GM12878 (cell line): ENCODE data around the gene MAPK1. TPM values are rescaled to one million over a fixed set of nuclear protein-coding genes. Genes with fewer than 3 reads are reported as not detected.

Source experiments
- ATAC-seq: fragments of 200-7000 bp; cut with Tn5 transposase; 3 replicates; pipeline ENCODE4 v1.9.1; 2020; ENCODE audit warnings: mild to moderate bottlenecking, moderate library complexity
- BruUV-seq: library from RNA; stranded (reverse); fragments of 400-500 nt; replicated peaks from 2 replicates; lab custom pipeline; 2021; lab: Mats Ljungman, UMichigan
- CTCF ChIA-PET: fragments of 300-600 bp; sonication (Branson Sonifier 250); formaldehyde crosslinking; extraction: SDS; loops from one replicate; lab custom pipeline; 2021; ENCODE audit warnings: inconsistent platforms; lab: Yijun Ruan, JAX
- POLR2A ChIA-PET: fragments of 350-600 bp; formaldehyde crosslinking; extraction: SDS; loops from one replicate; lab custom pipeline; 2021; ENCODE audit warnings: inconsistent platforms; lab: Charles Lee
- RAD21 ChIA-PET: fragments of 300-600 bp; sonication (Branson Sonifier 250); formaldehyde crosslinking; loops from one replicate; lab custom pipeline; 2023; ENCODE audit warnings: antibody characterized with exemption; ENCODE audit not compliant: unreplicated experiment; lab: Charles Lee
- SMC1A ChIA-PET: fragments of 300-600 bp; sonication (Branson Sonifier 250); formaldehyde crosslinking; loops from one replicate; lab custom pipeline; 2023; ENCODE audit not compliant: unreplicated experiment, uncharacterized antibody; lab: Charles Lee
- DNase-seq: peaks from one replicate; pipeline ENCODE4 v3.0.0-alpha.2; 2011; ENCODE audit warnings: low read depth, low spot score
- FAIRE-seq: peaks from 3 replicates; lab custom pipeline; 2011; peaks lifted over from hg19 to GRCh38; lab: Jason Lieb, UNC
- H2AFZ ChIP-seq: 2 replicates; pipeline ENCODE4 v1.6.0; 2011; ENCODE audit warnings: low read depth, low read length, control low read depth; ENCODE audit not compliant: control insufficient read depth
- H3K27ac ChIP-seq: 2 replicates; pipeline ENCODE4 v1.5.1; 2011; ENCODE audit warnings: control low read depth; ENCODE audit not compliant: control insufficient read depth, insufficient read depth
- H3K27me3 ChIP-seq, 2 experiments: replicated peaks in 1 of 2; 2 replicates each; pipeline versions ENCODE4 v1.6.0 to v1.6.1; 2011; ENCODE audit warnings: low read length in 1 of 2; ENCODE audit not compliant: control insufficient read depth in 2 of 2, insufficient read depth in 2 of 2
- H3K36me3 ChIP-seq, 2 experiments: 2 replicates each; pipeline ENCODE4 v1.5.1; 2011; ENCODE audit warnings: low read length in 1 of 2; ENCODE audit not compliant: control insufficient read depth in 2 of 2, insufficient read depth in 2 of 2
- H3K4me1 ChIP-seq: 2 replicates; pipeline ENCODE4 v1.6.1; 2011; ENCODE audit warnings: mild to moderate bottlenecking, low read length, moderate library complexity, mixed read lengths; ENCODE audit not compliant: control insufficient read depth, insufficient read depth
- H3K4me2 ChIP-seq: 2 replicates; pipeline ENCODE4 v1.6.0; 2011; ENCODE audit warnings: control low read depth; ENCODE audit not compliant: control insufficient read depth, insufficient read depth
- H3K4me3 ChIP-seq: fragments of 200-600 bp; sonication (generic); 2 replicates; pipeline ENCODE4 v1.5.1; 2016
- H3K79me2 ChIP-seq: 2 replicates; pipeline ENCODE4 v1.6.0; 2011; ENCODE audit warnings: low read length; ENCODE audit not compliant: control insufficient read depth, insufficient read depth
- H3K9ac ChIP-seq: 2 replicates; pipeline ENCODE4 v1.8.0; 2011; ENCODE audit warnings: low read length, control low read depth, mixed read lengths; ENCODE audit not compliant: control insufficient read depth, insufficient read depth
- H3K9me3 ChIP-seq: replicated peaks from 3 replicates; pipeline ENCODE4 v1.5.1; 2011; ENCODE audit warnings: mild to moderate bottlenecking, low read length; ENCODE audit not compliant: control insufficient read depth, insufficient read depth
- H4K20me1 ChIP-seq: 2 replicates; pipeline ENCODE4 v1.6.0; 2011; ENCODE audit not compliant: control insufficient read depth, insufficient read depth
- BACH1 ChIP-seq: fragments of 450-650 bp; IDR thresholded peaks from 2 replicates; pipeline ENCODE4 v1.6.1; 2017; ENCODE audit warnings: mild to moderate bottlenecking, borderline replicate concordance
- CBX3 ChIP-seq: fragments of 200-600 bp; sonication (generic); IDR thresholded peaks from 2 replicates; pipeline ENCODE4 v1.6.1; 2016; ENCODE audit warnings: low read depth, borderline replicate concordance
- CHD1 ChIP-seq: IDR thresholded peaks from 2 replicates; pipeline ENCODE4 v1.6.1; 2012; ENCODE audit warnings: low read depth, low read length, improper control_type of control experiment
- CHD2 ChIP-seq: IDR thresholded peaks from 2 replicates; pipeline ENCODE4 v1.6.1; 2011; ENCODE audit warnings: low read depth, low read length, improper control_type of control experiment, borderline replicate concordance
- FOS ChIP-seq: IDR thresholded peaks from 3 replicates; pipeline ENCODE4 v1.6.1; 2011; ENCODE audit warnings: borderline replicate concordance; ENCODE audit not compliant: insufficient read length; ENCODE audit errors: extremely low read depth
- IKZF2 ChIP-seq, 2 experiments: fragments of 450-650 bp; IDR thresholded peaks; 2 replicates each; pipeline ENCODE4 v1.6.1; 2017; ENCODE audit warnings: mild to moderate bottlenecking in 2 of 2, moderate library complexity in 2 of 2
- IRF5 ChIP-seq: fragments of 450-650 bp; IDR thresholded peaks from 2 replicates; pipeline ENCODE4 v1.6.1; 2017; ENCODE audit warnings: borderline replicate concordance
- KDM1A ChIP-seq: fragments of 200-600 bp; sonication (generic); IDR thresholded peaks from 2 replicates; pipeline ENCODE4 v1.6.1; 2016; ENCODE audit warnings: borderline replicate concordance
- MEF2A ChIP-seq: IDR thresholded peaks from 2 replicates; pipeline ENCODE4 v1.6.1; 2011; ENCODE audit warnings: low read depth, mild to moderate bottlenecking, low read length, moderate library complexity; ENCODE audit not compliant: insufficient read depth
- PAX8 ChIP-seq: fragments of 450-650 bp; IDR thresholded peaks from 2 replicates; pipeline ENCODE4 v1.6.1; 2017; ENCODE audit warnings: mild to moderate bottlenecking, moderate library complexity
- POLR2A ChIP-seq: IDR thresholded peaks from 2 replicates; pipeline ENCODE4 v1.6.1; 2011; ENCODE audit warnings: low read depth, mild to moderate bottlenecking, low read length
- RAD21 ChIP-seq: IDR thresholded peaks from 2 replicates; pipeline ENCODE4 v1.6.1; 2011; ENCODE audit warnings: mild to moderate bottlenecking, low read depth, low read length, moderate library complexity; ENCODE audit not compliant: insufficient read depth
- SMAD1 ChIP-seq: fragments of 450-650 bp; IDR thresholded peaks from 2 replicates; pipeline ENCODE4 v1.6.1; 2018; ENCODE audit warnings: mild to moderate bottlenecking, low read depth; ENCODE audit not compliant: partially characterized antibody
- SMAD5 ChIP-seq: IDR thresholded peaks from 2 replicates; pipeline ENCODE4 v1.6.1; 2016; ENCODE audit warnings: antibody characterized with exemption, low read depth
- SUPT20H ChIP-seq: IDR thresholded peaks from 2 replicates; pipeline ENCODE4 v1.6.1; 2011; ENCODE audit warnings: low read depth, mild to moderate bottlenecking, low read length, moderate library complexity, borderline replicate concordance; ENCODE audit not compliant: control insufficient read depth
- TCF12 ChIP-seq: IDR thresholded peaks from 2 replicates; pipeline ENCODE4 v1.6.1; 2011; ENCODE audit warnings: low read depth, mild to moderate bottlenecking, low read length
- YY1 ChIP-seq: IDR thresholded peaks from 2 replicates; pipeline ENCODE4 v1.6.1; 2011; ENCODE audit warnings: low read depth, mild to moderate bottlenecking, low read length
- ZSCAN29 ChIP-seq: fragments of 450-650 bp; IDR thresholded peaks from 2 replicates; pipeline ENCODE4 v1.6.1; 2017; ENCODE audit warnings: mild to moderate bottlenecking, moderate library complexity
- WGBS: methylation state at CpG from one replicate; pipeline ENCODE4 v1.1.6; 2016; ENCODE audit warnings: low lambda C conversion rate; ENCODE audit not compliant: insufficient replicate concordance, insufficient coverage; ENCODE audit errors: missing lambda C conversion rate; 5-methylcytosine and 5-hydroxymethylcytosine counted together
- in situ Hi-C: fragments of 300-500 bp; cut with MboI; formaldehyde crosslinking; loops from 9 replicates; pipeline ENCODE4 v1.14.3; 2018; ENCODE audit warnings: mixed read lengths
- intact Hi-C: fragments of 100-400 bp; cut with micrococcal nuclease; formaldehyde crosslinking; loops from one replicate; pipeline ENCODE4 v1.14.2; 2022; ENCODE audit not compliant: unreplicated experiment
- polyA plus RNA-seq, 11 experiments: library from polyadenylated mRNA; depleted of rRNA in 4 of 11; unstranded in 6 of 11; stranded (reverse) in 5 of 11; fragments of >200 nt; fragmentation: Nextera tagmentation in 4 of 11; fragmentation: Illumina TruSeq in 1 of 11; extraction: Ambion mirVana in 4 of 11; extraction: Trizol in 1 of 11; gene quantifications; 1 replicate in 1 of 11; 2 replicates in 10 of 11; pipeline versions ENCODE4 v1.2.1 to v1.2.3, GENCODE V29; 2011 to 2016; ENCODE audit warnings: inconsistent platforms in 2 of 11, missing spikeins in 2 of 11, low read depth in 1 of 11
- total RNA-seq, 4 experiments: library from RNA; depleted of rRNA in 3 of 4; stranded (reverse); fragments of >200 nt in 3 of 4; fragmentation: Illumina TruSeq in 1 of 4; extraction: Trizol in 1 of 4; gene quantifications; 2 replicates each; pipeline versions ENCODE4 v1.2.1 to v1.2.3, GENCODE V29; 2013 to 2021
- TF ChIP-seq, protein P1 (sequence below): IDR thresholded peaks from 2 replicates; pipeline ENCODE4 v1.6.1; 2011; ENCODE audit warnings: borderline replicate concordance, low read depth, mild to moderate bottlenecking, moderate library complexity, low read length; ENCODE audit not compliant: insufficient read depth, poor library complexity, severe bottlenecking
- TF ChIP-seq, protein P2 (sequence below): fragments of 450-650 bp; IDR thresholded peaks from 2 replicates; pipeline ENCODE4 v1.6.1; 2014; ENCODE audit warnings: mild to moderate bottlenecking

Gene MAPK1
- total and polyA plus RNA-seq, 10 of the 15 experiments (the other 5 are each of a cell fraction or from before 2014, with no cell fraction given): 7.0 to 123 (median 58.4) TPM

DNA sequence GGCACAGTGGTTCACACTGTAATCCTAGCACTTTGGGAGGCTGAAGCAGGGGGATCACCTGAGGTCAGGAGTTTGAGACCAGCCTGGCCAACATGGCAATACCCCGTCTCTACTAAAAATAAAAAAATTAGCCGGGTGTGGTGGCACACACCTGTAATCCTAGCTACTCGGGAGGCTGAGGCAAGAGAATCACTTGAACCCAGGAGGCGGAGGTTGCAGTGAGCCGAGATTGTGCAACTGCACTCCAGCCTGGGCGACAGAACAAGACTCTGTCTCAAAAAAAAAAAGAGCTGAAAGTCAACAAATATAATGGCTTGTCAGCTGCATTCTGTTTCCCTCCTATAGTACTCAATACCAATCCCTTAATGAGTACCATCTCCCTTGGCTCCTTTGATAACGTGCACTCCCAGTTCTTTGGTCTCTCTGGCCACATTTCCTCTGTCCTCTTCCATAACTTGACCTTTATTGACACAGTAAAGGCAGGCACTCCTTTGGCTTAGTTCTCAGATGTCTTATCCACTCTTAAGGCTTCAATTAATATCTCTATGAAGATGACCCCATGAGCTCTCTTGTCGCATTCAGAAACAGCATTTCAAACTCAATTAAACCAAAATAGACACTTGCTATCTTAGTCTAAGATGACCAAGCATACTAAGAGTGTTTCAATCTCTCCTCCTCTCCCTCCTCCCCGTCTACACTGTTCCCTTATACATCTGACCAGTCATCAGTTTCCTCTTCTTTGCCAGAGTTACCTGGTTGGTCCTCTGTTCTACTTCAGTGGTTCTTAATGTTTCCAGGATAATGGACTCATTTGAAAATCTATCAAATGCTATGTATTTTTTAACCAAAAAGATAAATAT is 4.8 kb downstream of the MAPK1 start:
- peaks cover 84% of the 10 kb centered on the region for H3K79me2 ChIP-seq
- H3K4me3 ChIP-seq: no peak overlapping the region
- H3K9me3 ChIP-seq: no peaks in the 10 kb centered on the region
- in situ Hi-C loops (no loop called here), intact Hi-C loops (loop anchor here (5.0 kb wide), 1 partner anchor 100 kb away; no protein-coding TSS in a partner anchor)
- H3K36me3 ChIP-seq: no peaks in the 10 kb centered on the region; a peak in 1 of 4 replicates
- H3K4me1 ChIP-seq: peaks cover 15% of the 10 kb centered on the region
- no peak overlapping the region for H2AFZ ChIP-seq
- no peak for FAIRE-seq
- TF ChIP-seq, protein P1, sequence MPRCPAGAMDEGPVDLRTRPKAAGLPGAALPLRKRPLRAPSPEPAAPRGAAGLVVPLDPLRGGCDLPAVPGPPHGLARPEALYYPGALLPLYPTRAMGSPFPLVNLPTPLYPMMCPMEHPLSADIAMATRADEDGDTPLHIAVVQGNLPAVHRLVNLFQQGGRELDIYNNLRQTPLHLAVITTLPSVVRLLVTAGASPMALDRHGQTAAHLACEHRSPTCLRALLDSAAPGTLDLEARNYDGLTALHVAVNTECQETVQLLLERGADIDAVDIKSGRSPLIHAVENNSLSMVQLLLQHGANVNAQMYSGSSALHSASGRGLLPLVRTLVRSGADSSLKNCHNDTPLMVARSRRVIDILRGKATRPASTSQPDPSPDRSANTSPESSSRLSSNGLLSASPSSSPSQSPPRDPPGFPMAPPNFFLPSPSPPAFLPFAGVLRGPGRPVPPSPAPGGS: no peak
- TF ChIP-seq BACH1 (no peak), SUPT20H (no peak), MEF2A (no peak), CHD2 (no peak), IRF5 (no peak), RAD21 (no peak), KDM1A (no peak), YY1 (no peak), SMAD1 (no peak), CHD1 (no peak), ZSCAN29 (no peak), POLR2A (no peak), CBX3 (no peak), SMAD5 (no peak), FOS (no peak), IKZF2 (IDR thresholded peaks at IDR 0.05) (no peak), TCF12 (no peak), PAX8 (no peak)
- TF ChIP-seq, protein P2, sequence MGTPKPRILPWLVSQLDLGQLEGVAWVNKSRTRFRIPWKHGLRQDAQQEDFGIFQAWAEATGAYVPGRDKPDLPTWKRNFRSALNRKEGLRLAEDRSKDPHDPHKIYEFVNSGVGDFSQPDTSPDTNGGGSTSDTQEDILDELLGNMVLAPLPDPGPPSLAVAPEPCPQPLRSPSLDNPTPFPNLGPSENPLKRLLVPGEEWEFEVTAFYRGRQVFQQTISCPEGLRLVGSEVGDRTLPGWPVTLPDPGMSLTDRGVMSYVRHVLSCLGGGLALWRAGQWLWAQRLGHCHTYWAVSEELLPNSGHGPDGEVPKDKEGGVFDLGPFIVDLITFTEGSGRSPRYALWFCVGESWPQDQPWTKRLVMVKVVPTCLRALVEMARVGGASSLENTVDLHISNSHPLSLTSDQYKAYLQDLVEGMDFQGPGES: no peak
- no peaks in the 10 kb centered on the region for H3K27me3 ChIP-seq
- ChIA-PET RAD21 (interaction anchor here (1.4 kb wide), 1 partner anchor 100 kb away, joined by 6 read pairs; no protein-coding TSS in a partner anchor), CTCF (interaction anchor here (0.7 to 1.0 kb wide), 2 partner anchors 23 to 100 kb away, joined by 3 to 4 read pairs; no protein-coding TSS in a partner anchor), POLR2A (interaction anchor here (0.8 kb wide), 1 partner anchor 37 kb away, joined by 3 read pairs; no protein-coding TSS in a partner anchor), SMC1A (interaction anchor here (1.0 to 1.5 kb wide), 5 partner anchors 9 to 100 kb away, joined by 3 to 5 read pairs (median 4); no protein-coding TSS in a partner anchor)
- WGBS: 77% methylated on average over 9 of the region's 9 CpGs
- H3K9ac ChIP-seq: no peak overlapping the region
- H4K20me1 ChIP-seq: peaks cover 12% of the 10 kb centered on the region
- no peak overlapping the region for H3K27ac ChIP-seq
- no peak for ATAC-seq
- no TSS peak for BruUV-seq
- peak overlapping the region; percentile 7; the same call in 1 of the 2 replicates for H3K4me2 ChIP-seq
- no peak for DNase-seq
